ENCODE measurements around the gene VRK1.

VRK1 gene

GRCh38 chr14:96826818-96827217, 29.6 kb downstream of the VRK1 start:
- no peak for DNase-seq (ENCODE audit: low spot score)

DNA sequence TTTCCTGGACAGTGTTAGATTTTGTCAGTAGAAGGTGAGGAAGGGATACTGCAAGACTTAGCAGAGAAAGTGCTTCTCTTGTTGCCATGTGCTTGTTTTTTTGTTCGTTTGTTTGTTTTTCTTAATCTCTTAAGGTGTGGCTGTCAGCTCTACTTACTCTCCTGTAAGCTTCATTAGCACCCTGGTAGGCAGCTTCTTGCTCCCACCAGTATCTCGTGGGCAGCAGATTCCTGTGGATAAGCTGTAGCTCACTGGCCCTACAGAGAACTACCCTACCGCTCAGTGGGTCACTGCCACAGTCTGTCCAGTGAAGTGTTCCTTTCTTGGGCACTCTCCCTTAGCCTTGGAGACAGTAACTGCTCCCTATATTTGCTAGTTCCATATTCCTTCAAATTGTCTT, 30.1 kb downstream of the VRK1 start:
- no peak for DNase-seq (ENCODE audit: low spot score)

- no peak for DNase-seq (ENCODE audit: low spot score)
Observed at GRCh38 chr14:96829791-96830190, 32.6 kb downstream of the VRK1 start.

- DNase-seq (ENCODE audit: low spot score) = no peak
Observed at GRCh38 chr14:96830946-96831345, 33.8 kb downstream of the VRK1 start.

GRCh38 chr14:96832351-96832750, 35.2 kb downstream of the VRK1 start:
- no peak for DNase-seq (ENCODE audit: low spot score)

- DNase-seq (ENCODE audit: low spot score) = no peak
Observed at GRCh38 chr14:96838449-96838848, 41.3 kb downstream of the VRK1 start.

GRCh38 chr14:96839251-96839650, 42.1 kb downstream of the VRK1 start:
- no peak for DNase-seq (ENCODE audit: low spot score)

DNA sequence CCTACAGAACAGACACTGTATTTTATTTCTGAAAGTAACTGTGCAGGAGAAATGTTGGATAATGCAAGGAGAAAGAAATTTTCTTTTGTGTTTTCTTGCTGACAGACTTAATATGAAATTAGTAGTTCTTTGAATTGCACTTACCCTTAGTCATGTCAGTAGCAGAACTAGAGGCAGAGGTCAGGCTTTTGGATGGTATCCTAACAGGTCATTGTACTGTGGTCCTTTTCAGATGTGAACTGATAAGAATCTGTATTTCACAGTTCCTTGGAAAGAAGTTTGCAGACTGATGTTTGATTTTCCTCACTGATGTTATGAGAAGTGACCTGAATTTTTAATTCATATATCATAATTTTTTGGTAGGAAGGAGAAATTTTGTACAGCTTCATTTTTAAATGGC, 46.0 kb downstream of the VRK1 start:
- no peak for DNase-seq (ENCODE audit: low spot score)

DNA sequence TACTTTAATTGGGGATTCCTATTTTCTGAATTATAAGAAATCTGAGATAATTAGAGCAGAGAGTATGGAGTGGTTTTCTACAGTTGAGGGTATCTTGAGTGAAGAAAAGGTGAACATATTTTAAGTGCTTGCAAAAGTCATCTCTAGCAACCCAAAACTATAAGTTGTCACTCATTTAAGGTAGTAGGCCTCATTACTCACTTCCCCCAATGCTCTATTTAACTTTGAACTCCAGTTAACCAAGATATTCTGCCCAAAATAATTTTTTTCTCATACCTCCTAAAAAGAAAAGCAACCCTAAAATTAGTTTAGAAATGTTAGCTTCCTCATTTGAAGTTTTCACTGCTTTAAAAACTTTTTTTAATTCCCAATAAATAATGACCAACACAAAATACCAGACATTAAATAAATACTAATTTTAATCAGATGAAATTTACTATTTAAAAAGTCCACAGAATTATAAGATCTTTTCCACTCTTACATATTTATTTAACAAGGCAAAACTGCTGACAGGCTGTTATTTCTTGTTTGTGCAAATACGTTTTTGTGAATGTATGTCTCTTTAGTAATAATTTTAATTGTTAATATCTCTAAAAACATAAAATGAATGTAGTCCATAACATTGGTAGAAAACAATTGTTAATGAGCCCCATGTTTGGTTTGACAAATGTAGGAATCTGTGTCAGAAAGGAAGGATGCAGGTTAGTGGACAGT, 47.8 kb downstream of the VRK1 start:
- DNase-seq (ENCODE audit: low spot score) = no peak

GRCh38 chr14:96847451-96847850, 50.3 kb downstream of the VRK1 start:
- DNase-seq (ENCODE audit: low spot score) = no peak

- DNase-seq (ENCODE audit: low spot score) = no peak
Observed at GRCh38 chr14:96848011-96848410, 50.8 kb downstream of the VRK1 start.

GRCh38 chr14:96849733-96850132, 52.6 kb downstream of the VRK1 start:
- no peak for DNase-seq (ENCODE audit: low spot score)

DNA sequence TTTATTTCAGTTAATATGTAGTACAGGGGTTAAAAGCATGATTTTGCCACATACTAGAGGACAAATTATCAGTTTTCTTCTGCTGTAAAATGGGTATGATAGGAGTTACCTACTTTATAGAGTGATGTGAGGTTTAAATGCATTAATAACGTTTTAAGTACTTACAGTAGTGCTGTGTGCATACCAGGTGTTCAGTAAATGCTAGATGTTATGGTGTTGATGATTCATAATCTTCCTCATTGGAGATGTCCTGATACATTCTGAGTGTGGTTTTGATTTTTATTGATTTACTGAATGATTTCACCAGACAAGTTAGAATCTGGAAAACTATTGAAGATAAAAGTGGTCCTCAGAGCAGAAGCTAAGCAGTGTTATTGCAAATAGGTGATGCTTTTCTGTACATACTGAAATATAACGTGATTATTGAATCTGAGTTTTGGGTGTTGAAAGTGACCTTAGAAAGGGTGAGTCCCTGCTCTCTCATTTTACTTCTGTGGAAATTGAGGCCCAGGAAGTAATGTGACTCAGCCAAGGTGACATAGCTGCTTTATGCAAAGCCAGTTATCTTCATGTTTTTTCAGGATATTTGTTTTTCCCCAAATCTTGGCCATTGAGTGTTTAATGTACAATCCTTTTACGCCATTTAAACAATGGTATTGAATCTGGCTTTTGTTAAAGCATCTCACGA, 54.7 kb downstream of the VRK1 start:
- DNase-seq (ENCODE audit: low spot score) = no peak

DNA sequence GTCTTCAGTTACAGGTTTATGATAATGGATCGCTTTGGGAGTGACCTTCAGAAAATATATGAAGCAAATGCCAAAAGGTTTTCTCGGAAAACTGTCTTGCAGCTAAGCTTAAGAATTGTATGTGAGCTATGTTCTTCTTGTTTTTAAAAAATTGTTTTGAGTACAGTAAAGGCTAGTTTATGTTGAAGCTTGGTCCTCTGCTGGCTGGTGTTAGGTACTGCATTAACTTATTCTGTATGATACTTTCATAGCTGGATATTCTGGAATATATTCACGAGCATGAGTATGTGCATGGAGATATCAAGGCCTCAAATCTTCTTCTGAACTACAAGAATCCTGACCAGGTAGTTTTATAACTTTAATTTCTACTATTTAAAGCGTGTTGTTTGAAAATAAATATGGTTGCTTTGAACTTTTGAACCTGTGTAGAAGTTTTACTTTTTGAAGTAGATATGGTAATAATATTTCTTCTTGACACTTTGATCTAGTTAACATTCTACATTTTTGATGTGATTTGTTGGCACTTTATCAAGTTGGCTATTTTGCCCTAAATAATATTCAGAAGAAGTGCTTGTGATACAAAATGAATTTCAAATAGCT, 55.7 kb downstream of the VRK1 start:
- DNase-seq (ENCODE audit: low spot score) = no peak

GRCh38 chr14:96858643-96859042, 61.5 kb downstream of the VRK1 start:
- DNase-seq (ENCODE audit: low spot score) = no peak

DNA sequence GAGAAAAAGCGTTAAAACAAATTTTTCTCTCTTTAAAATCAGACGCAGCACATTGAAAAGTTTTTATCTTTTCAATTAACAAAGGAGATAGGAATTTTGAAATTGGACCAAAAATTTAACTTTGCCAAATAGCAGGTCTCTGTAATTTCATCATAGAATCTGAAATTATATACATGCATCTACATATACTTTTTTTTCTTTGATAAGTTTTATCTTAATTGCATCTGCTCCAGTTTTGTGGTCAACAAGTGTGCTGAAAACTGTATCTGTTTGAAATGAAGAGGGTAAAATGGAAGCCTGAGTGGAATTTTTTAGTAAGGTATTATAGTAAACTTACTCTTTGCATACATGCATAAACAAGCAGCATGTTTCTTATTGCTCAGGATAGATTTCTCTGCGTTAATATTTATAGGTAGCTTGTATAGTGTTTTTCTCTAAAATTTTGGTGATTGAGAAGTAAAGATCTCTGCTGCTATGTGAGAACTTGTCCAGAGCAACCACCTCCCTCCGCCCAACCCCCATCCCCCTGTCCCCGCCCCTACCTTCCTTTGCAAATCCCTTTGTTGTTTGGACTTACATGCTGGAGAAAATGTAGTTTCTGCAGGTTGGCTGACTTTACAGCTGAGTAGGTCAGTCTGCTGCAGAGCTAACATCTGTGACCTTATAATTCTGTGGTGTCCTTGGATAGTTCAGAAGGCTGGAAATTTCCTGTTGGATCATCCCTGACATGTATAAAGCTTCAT, 64.6 kb downstream of the VRK1 start:
- DNase-seq (ENCODE audit: low spot score) = no peak

DNA sequence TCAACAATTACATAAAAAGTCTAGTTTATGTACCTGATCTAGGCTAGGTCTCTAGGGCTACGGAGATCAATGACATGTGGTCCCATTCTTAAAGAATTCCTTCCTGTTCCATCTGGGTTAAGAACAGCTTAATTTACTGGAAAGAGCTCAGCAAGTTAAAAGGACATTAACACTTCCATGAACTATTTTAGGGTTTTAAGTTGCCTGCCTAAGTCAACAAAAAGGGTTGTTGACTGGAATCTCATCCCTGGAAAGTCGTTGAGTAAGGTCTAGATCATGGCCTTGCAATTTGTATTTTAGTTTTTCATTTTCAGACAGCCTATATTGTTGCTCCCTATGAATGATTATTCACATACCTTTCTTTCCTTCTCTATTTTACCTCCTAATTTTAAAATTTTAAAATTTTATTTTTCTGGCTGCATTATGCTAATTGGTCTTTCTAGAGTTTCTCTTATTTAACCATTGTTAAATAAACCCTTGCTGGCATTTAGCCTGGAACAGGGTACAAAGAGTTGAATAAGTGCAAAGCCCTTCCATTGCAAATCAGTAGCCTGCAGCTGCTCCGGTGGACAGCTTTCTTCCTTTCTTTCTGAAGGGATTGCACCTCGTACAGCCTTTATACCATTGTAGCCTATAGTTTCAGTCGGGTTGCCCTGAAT, 66.3 kb downstream of the VRK1 start:
- no peak for DNase-seq (ENCODE audit: low spot score)

DNA sequence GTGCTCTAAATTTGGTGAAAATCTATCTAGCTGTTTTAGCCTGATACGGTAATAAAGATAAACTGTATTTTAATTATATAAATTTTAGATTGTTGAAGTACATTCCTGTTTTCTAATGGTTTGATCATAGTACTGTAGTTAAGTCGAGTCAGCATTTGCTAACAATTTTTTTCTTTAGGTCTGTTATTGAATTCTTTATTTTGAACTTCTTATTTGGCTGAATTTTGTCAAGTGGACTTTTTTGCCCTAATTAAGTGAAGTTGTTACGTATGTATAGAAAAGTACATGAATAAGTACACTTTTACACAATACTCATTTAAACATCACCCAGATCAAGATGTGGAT, 66.8 kb downstream of the VRK1 start:
- no peak for DNase-seq (ENCODE audit: low spot score)

GRCh38 chr14:96867634-96868033, 70.5 kb downstream of the VRK1 start:
- no peak for DNase-seq (ENCODE audit: low spot score)

DNA sequence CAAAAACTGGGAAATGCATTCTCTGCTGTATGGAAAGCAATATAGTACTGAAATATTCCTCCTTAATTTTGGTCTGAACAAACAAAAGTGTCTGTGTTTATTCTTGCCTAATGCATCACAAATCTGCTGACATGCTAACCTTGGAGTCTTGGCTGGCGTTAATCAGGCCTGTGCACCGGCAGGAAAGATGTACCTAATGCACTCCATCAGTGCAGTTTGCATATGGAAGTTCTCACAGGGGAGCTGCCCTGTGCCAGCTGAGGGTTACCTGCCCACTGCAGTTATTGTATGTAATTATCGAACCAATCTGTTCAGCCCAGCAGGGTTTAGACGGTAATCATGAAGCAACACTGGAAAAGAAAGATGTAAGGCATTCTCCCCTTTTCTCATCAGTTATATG, 76.9 kb downstream of the VRK1 start:
- no peak for DNase-seq (ENCODE audit: low spot score)

GRCh38 chr14:96876747-96877146, 79.6 kb downstream of the VRK1 start:
- no peak for DNase-seq (ENCODE audit: low spot score)

GRCh38 chr14:96881713-96882112, 84.5 kb downstream of the VRK1 start:
- no peak for DNase-seq (ENCODE audit: low spot score)
